DOHH2 (cell line): ENCODE results near the gene CIDEA.

Experiments
- H3F3A ChIP-seq: fragments of 200-600 bp; sonication (generic), shearing (Covaris generic); 2 replicates; pipeline ENCODE4 v1.6.0; 2016; ENCODE audit warnings: antibody characterized with exemption, mild to moderate bottlenecking; ENCODE audit not compliant: control insufficient read depth, insufficient read depth
- H3K27ac ChIP-seq: fragments of 200-600 bp; sonication (generic); 2 replicates; pipeline ENCODE4 v1.5.1; 2014; ENCODE audit warnings: low read depth, mild to moderate bottlenecking, low read length, moderate library complexity
- H3K27me3 ChIP-seq: fragments of 200-600 bp; sonication (generic); 2 replicates; pipeline ENCODE4 v1.6.1; 2014; ENCODE audit warnings: mild to moderate bottlenecking, low read length, mixed read lengths; ENCODE audit not compliant: control insufficient read depth
- H3K36me3 ChIP-seq: fragments of 200-600 bp; sonication (generic); 2 replicates; pipeline ENCODE4 v1.6.1; 2014; ENCODE audit warnings: mild to moderate bottlenecking, low read length, moderate library complexity, mixed read lengths; ENCODE audit not compliant: control insufficient read depth
- H3K4me1 ChIP-seq: fragments of 200-600 bp; sonication (generic); 2 replicates; pipeline ENCODE4 v1.6.1; 2014; ENCODE audit warnings: mild to moderate bottlenecking, low read length, mixed read lengths; ENCODE audit not compliant: control insufficient read depth
- H3K4me2 ChIP-seq: fragments of 200-600 bp; sonication (generic); 2 replicates; pipeline ENCODE4 v1.6.0; 2014; ENCODE audit warnings: mild to moderate bottlenecking, low read length, moderate library complexity
- H3K4me3 ChIP-seq: fragments of 200-600 bp; sonication (generic); 2 replicates; pipeline ENCODE4 v1.5.1; 2014; ENCODE audit warnings: mild to moderate bottlenecking, low read length, mixed read lengths
- H3K79me2 ChIP-seq: fragments of 200-600 bp; sonication (generic); 2 replicates; pipeline ENCODE4 v1.6.1; 2014; ENCODE audit warnings: mild to moderate bottlenecking, low read length, mixed read lengths; ENCODE audit not compliant: control insufficient read depth
- H3K9me2 ChIP-seq: fragments of 200-600 bp; sonication (generic); replicated peaks from 2 replicates; pipeline ENCODE4 v1.6.1; 2014; ENCODE audit warnings: mild to moderate bottlenecking, low read length, mixed read lengths; ENCODE audit not compliant: control insufficient read depth
- H3K9me3 ChIP-seq: fragments of 200-600 bp; sonication (generic); 2 replicates; pipeline ENCODE4 v1.6.1; 2014; ENCODE audit warnings: antibody characterized with exemption, low read length, mixed read lengths; ENCODE audit not compliant: control insufficient read depth, insufficient read depth
- H4K20me1 ChIP-seq: fragments of 200-600 bp; sonication (generic); 2 replicates; pipeline ENCODE4 v1.6.0; 2014; ENCODE audit warnings: low read depth, mild to moderate bottlenecking, antibody characterized with exemption, low read length, moderate library complexity; ENCODE audit not compliant: control insufficient read depth, insufficient read depth
- CTCF ChIP-seq: fragments of 200-600 bp; sonication (generic); IDR thresholded peaks from one replicate; pipeline ENCODE4 v1.5.1; 2014; ENCODE audit warnings: antibody characterized with exemption, mild to moderate bottlenecking, low read depth, low read length; ENCODE audit not compliant: poor library complexity, severe bottlenecking
- EZH2phosphoT487 ChIP-seq: fragments of 200-600 bp; sonication (generic); IDR thresholded peaks from 2 replicates; pipeline ENCODE4 v1.6.1; 2017; ENCODE audit warnings: borderline replicate concordance, mild to moderate bottlenecking, antibody characterized with exemption, low read length, moderate library complexity, mixed read lengths

The CIDEA gene

GRCh38 chr18:12253663-12254135 is 462 bp upstream of the CIDEA start:
- Histone ChIP-seq H3K36me3 (no peaks in the 10 kb centered on the region), H3K27ac (no peak overlapping the region), H3K79me2 (no peaks in the 10 kb centered on the region), H3K4me2 (no peak overlapping the region), H3K4me3 (no peak overlapping the region), H4K20me1 (no peaks in the 10 kb centered on the region), H3F3A (no peaks in the 10 kb centered on the region), H3K27me3 (peaks cover 9% of the 10 kb centered on the region; the same call in 1 of the 2 replicates), H3K9me2 (no peaks in the 10 kb centered on the region), H3K4me1 (no peaks in the 10 kb centered on the region), H3K9me3 (no peaks in the 10 kb centered on the region)
- no peak for TF ChIP-seq EZH2phosphoT487
- no peak for TF ChIP-seq CTCF

GRCh38 chr18:12254820-12255511 is 805 bp downstream of the CIDEA start:
- TF ChIP-seq EZH2phosphoT487, result no peak
- TF ChIP-seq CTCF, result no peak
- Histone ChIP-seq H3K9me3 (no peaks in the 10 kb centered on the region), H3K36me3 (no peaks in the 10 kb centered on the region), H3F3A (no peaks in the 10 kb centered on the region), H3K4me1 (no peaks in the 10 kb centered on the region), H4K20me1 (no peaks in the 10 kb centered on the region), H3K4me2 (no peak overlapping the region), H3K27me3 (peaks cover 9% of the 10 kb centered on the region; the same call in 1 of the 2 replicates), H3K79me2 (no peaks in the 10 kb centered on the region), H3K9me2 (no peaks in the 10 kb centered on the region), H3K4me3 (no peak overlapping the region), H3K27ac (no peak overlapping the region)

- H3K4me3 ChIP-seq, result no peak overlapping the region
- no peaks in the 10 kb centered on the region for H3K79me2 ChIP-seq
- no peaks in the 10 kb centered on the region for H4K20me1 ChIP-seq
- no peak overlapping the region for H3K4me2 ChIP-seq
- H3K36me3 ChIP-seq, result no peaks in the 10 kb centered on the region
- H3K9me2 ChIP-seq, result no peaks in the 10 kb centered on the region
- H3F3A ChIP-seq, result no peaks in the 10 kb centered on the region
- TF ChIP-seq EZH2phosphoT487, result no peak
- TF ChIP-seq CTCF, result no peak
- H3K4me1 ChIP-seq, result no peaks in the 10 kb centered on the region
- no peak overlapping the region for H3K27ac ChIP-seq
- H3K27me3 ChIP-seq, result peaks cover 9% of the 10 kb centered on the region; the same call in 1 of the 2 replicates
- H3K9me3 ChIP-seq, result no peaks in the 10 kb centered on the region
Observed at GRCh38 chr18:12255626-12256026, 1.5 kb downstream of the CIDEA start.
